ENCODE measurements around the gene ATXN1. TPM values are rescaled to one million over a fixed set of nuclear protein-coding genes. Genes with fewer than 3 reads are reported as not detected.

ATXN1 gene
- total and polyA plus RNA-seq, 2 experiments from 2014 or later, result 4.8 to 9.1 TPM

DNA sequence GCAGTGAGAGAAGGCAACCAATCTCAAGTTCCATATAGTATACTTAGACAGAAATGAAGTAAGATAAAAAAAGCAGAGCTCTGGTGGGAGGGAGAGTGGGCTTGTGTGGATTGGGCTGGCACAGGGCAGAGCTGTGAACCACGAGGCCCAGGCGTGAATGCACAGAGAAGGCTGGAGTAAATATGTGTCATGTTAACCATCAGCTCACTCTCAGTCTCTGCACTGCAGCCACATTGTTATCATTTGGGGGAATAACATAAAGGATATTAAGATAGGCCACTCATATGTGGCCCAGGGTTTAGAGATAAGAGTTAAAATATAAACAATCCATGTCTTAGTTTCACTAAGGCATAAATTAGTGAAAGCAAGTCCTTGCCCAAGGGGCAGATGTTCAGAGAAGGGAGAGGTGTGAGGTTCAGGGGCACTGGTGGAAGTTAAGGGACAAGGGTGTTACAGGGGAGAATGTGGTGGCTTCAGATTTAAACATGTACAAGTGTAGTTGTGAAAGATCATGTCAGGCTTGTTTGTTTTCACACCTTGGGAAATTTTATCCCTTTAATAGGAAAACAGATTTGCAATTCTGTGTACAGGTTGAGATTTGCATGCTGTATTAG is 508.5 kb downstream of the ATXN1 start:
- no peaks in the 10 kb centered on the region for H4K20me1 ChIP-seq (replicated peaks; ENCODE audit: insufficient read depth)
- H3K79me2 ChIP-seq (replicated peaks; ENCODE audit: insufficient read depth), result no peaks in the 10 kb centered on the region
- no peak for TF ChIP-seq ZNF331 (CRISPR knock-in tag; IDR thresholded peaks at IDR 0.05; ENCODE audit: low read depth)
- TF ChIP-seq ETS1 (IDR thresholded peaks at IDR 0.05), result no peak
- no peak for TF ChIP-seq CREB1 (CRISPR knock-in tag; IDR thresholded peaks at IDR 0.05; ENCODE audit: low read depth)
- TF ChIP-seq CTCF (conservative IDR thresholded peaks at IDR 0.05; ENCODE audit: low read depth in 2 of 2), result no peak
- no peak for TF ChIP-seq STAT1 (IDR thresholded peaks at IDR 0.05; ENCODE audit: unreplicated experiment)
- TF ChIP-seq EZH2phosphoT487 (IDR thresholded peaks at IDR 0.05; ENCODE audit: unreplicated experiment), result no peak
- TF ChIP-seq NANOG (IDR thresholded peaks at IDR 0.05; ENCODE audit: borderline replicate concordance), result no peak
- TF ChIP-seq, protein P1, sequence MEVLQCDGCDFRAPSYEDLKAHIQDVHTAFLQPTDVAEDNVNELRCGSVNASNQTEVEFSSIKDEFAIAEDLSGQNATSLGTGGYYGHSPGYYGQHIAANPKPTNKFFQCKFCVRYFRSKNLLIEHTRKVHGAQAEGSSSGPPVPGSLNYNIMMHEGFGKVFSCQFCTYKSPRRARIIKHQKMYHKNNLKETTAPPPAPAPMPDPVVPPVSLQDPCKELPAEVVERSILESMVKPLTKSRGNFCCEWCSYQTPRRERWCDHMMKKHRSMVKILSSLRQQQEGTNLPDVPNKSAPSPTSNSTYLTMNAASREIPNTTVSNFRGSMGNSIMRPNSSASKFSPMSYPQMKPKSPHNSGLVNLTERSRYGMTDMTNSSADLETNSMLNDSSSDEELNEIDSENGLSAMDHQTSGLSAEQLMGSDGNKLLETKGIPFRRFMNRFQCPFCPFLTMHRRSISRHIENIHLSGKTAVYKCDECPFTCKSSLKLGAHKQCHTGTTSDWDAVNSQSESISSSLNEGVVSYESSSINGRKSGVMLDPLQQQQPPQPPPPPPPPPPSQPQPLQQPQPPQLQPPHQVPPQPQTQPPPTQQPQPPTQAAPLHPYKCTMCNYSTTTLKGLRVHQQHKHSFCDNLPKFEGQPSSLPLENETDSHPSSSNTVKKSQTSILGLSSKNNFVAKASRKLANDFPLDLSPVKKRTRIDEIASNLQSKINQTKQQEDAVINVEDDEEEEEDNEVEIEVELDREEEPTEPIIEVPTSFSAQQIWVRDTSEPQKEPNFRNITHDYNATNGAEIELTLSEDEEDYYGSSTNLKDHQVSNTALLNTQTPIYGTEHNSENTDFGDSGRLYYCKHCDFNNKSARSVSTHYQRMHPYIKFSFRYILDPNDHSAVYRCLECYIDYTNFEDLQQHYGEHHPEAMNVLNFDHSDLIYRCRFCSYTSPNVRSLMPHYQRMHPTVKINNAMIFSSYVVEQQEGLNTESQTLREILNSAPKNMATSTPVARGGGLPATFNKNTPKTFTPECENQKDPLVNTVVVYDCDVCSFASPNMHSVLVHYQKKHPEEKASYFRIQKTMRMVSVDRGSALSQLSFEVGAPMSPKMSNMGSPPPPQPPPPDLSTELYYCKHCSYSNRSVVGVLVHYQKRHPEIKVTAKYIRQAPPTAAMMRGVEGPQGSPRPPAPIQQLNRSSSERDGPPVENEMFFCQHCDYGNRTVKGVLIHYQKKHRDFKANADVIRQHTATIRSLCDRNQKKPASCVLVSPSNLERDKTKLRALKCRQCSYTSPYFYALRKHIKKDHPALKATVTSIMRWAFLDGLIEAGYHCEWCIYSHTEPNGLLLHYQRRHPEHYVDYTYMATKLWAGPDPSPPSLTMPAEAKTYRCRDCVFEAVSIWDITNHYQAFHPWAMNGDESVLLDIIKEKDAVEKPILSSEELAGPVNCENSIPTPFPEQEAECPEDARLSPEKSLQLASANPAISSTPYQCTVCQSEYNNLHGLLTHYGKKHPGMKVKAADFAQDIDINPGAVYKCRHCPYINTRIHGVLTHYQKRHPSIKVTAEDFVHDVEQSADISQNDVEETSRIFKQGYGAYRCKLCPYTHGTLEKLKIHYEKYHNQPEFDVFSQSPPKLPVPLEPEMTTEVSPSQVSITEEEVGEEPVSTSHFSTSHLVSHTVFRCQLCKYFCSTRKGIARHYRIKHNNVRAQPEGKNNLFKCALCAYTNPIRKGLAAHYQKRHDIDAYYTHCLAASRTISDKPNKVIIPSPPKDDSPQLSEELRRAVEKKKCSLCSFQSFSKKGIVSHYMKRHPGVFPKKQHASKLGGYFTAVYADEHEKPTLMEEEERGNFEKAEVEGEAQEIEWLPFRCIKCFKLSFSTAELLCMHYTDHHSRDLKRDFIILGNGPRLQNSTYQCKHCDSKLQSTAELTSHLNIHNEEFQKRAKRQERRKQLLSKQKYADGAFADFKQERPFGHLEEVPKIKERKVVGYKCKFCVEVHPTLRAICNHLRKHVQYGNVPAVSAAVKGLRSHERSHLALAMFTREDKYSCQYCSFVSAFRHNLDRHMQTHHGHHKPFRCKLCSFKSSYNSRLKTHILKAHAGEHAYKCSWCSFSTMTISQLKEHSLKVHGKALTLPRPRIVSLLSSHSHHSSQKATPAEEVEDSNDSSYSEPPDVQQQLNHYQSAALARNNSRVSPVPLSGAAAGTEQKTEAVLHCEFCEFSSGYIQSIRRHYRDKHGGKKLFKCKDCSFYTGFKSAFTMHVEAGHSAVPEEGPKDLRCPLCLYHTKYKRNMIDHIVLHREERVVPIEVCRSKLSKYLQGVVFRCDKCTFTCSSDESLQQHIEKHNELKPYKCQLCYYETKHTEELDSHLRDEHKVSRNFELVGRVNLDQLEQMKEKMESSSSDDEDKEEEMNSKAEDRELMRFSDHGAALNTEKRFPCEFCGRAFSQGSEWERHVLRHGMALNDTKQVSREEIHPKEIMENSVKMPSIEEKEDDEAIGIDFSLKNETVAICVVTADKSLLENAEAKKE (CRISPR knock-in tag; IDR thresholded peaks at IDR 0.05), result no peak
- TF ChIP-seq, protein P2, sequence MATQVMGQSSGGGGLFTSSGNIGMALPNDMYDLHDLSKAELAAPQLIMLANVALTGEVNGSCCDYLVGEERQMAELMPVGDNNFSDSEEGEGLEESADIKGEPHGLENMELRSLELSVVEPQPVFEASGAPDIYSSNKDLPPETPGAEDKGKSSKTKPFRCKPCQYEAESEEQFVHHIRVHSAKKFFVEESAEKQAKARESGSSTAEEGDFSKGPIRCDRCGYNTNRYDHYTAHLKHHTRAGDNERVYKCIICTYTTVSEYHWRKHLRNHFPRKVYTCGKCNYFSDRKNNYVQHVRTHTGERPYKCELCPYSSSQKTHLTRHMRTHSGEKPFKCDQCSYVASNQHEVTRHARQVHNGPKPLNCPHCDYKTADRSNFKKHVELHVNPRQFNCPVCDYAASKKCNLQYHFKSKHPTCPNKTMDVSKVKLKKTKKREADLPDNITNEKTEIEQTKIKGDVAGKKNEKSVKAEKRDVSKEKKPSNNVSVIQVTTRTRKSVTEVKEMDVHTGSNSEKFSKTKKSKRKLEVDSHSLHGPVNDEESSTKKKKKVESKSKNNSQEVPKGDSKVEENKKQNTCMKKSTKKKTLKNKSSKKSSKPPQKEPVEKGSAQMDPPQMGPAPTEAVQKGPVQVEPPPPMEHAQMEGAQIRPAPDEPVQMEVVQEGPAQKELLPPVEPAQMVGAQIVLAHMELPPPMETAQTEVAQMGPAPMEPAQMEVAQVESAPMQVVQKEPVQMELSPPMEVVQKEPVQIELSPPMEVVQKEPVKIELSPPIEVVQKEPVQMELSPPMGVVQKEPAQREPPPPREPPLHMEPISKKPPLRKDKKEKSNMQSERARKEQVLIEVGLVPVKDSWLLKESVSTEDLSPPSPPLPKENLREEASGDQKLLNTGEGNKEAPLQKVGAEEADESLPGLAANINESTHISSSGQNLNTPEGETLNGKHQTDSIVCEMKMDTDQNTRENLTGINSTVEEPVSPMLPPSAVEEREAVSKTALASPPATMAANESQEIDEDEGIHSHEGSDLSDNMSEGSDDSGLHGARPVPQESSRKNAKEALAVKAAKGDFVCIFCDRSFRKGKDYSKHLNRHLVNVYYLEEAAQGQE (IDR thresholded peaks at IDR 0.05; ENCODE audit: unreplicated experiment), result no peak
- no peak for TF ChIP-seq POLR2AphosphoS5 (IDR thresholded peaks at IDR 0.05; ENCODE audit: low read depth)
- no peak for TF ChIP-seq ZNF114 (CRISPR knock-in tag; IDR thresholded peaks at IDR 0.05)
- no peak for TF ChIP-seq JUNB (IDR thresholded peaks at IDR 0.05; ENCODE audit: unreplicated experiment)
- no peak for TF ChIP-seq EZH2 (IDR thresholded peaks at IDR 0.05; ENCODE audit: low read depth, unreplicated experiment)
- H2AFZ ChIP-seq, result no peak overlapping the region
- no peak overlapping the region for H3K27ac ChIP-seq (ENCODE audit: low read depth)
- H3K9me3 Mint-ChIP-seq, result no peaks in the 10 kb centered on the region
- no peaks in the 10 kb centered on the region for H3K36me3 Mint-ChIP-seq (ENCODE audit: low read depth)
- no peak overlapping the region for H3K27ac Mint-ChIP-seq
- H3K9me2 ChIP-seq (ENCODE audit: insufficient read depth), result peaks cover 6% of the 10 kb centered on the region
- no peak overlapping the region for H3K4me3 Mint-ChIP-seq
- H3K4me2 ChIP-seq, result no peak overlapping the region
- DNase-seq (ENCODE audit: low spot score) (no peak), ATAC-seq (no peak)
- H3K36me3 ChIP-seq (ENCODE audit: insufficient read depth), result no peaks in the 10 kb centered on the region
- no peak overlapping the region for H3K4me3 ChIP-seq
- peaks cover 2% of the 10 kb centered on the region; the same call in 1 of the 2 replicates for H3K4me1 ChIP-seq (ENCODE audit: insufficient read depth)
- H3F3A ChIP-seq (replicated peaks; ENCODE audit: low read depth), result no peaks in the 10 kb centered on the region
- H3K27me3 ChIP-seq (ENCODE audit: insufficient read depth), result no peaks in the 10 kb centered on the region
- H3K27me3 Mint-ChIP-seq (ENCODE audit: insufficient read depth, low read depth, poor library complexity), result peaks cover 3% of the 10 kb centered on the region
- H3K4me1 Mint-ChIP-seq, result peaks cover 4% of the 10 kb centered on the region

Data from GM23338 (cell line).